HepG2 (cell line): ENCODE measurements around the gene FLACC1. TPM values are rescaled to one million over a fixed set of nuclear protein-coding genes. Genes with fewer than 3 reads are reported as not detected.

Experiments
- ATAC-seq: fragments of 200-7000 bp; cut with Tn5 transposase; 3 replicates; pipeline ENCODE4 v1.9.1; 2020; ENCODE audit warnings: mild to moderate bottlenecking, moderate library complexity
- BruUV-seq: library from RNA; stranded (reverse); fragments of 400-500 nt; replicated peaks from 2 replicates; lab custom pipeline; 2021; lab: Mats Ljungman, UMichigan
- CTCF ChIA-PET: fragments of 300-600 bp; formaldehyde crosslinking; extraction: SDS; loops from one replicate; lab custom pipeline; 2021; ENCODE audit warnings: low total read pairs, inconsistent platforms, low intra/inter-chr PET ratio; lab: Yijun Ruan, JAX
- POLR2A ChIA-PET: fragments of 350-600 bp; sonication (Branson Sonifier 250); formaldehyde crosslinking; loops from one replicate; lab custom pipeline; 2020; ENCODE audit warnings: antibody characterized with exemption, inconsistent platforms; lab: Yijun Ruan, JAX
- DNase-seq: peaks from one replicate; pipeline ENCODE4 v3.0.0-alpha.2; 2015; ENCODE audit warnings: low spot score
- FAIRE-seq: peaks from 3 replicates; lab custom pipeline; 2011; peaks lifted over from hg19 to GRCh38; lab: Jason Lieb, UNC
- H2AFZ ChIP-seq: one replicate; pipeline ENCODE4 v1.6.1; 2011; ENCODE audit warnings: low read length, inconsistent platforms
- H3K27ac ChIP-seq: fragments of 300-600 bp; 3 replicates; pipeline ENCODE4 v1.8.0; 2011; ENCODE audit warnings: mixed run types, mild to moderate bottlenecking, mixed read lengths, low read length, inconsistent platforms; ENCODE audit not compliant: insufficient read depth; ENCODE audit errors: extremely low read length
- H3K27me3 ChIP-seq, 2 experiments: fragments of 200-600 bp in 1 of 2; 2 replicates in 1 of 2; 3 replicates in 1 of 2; pipeline versions ENCODE4 v1.6.0 to v1.8.0; 2011; ENCODE audit warnings: low read length in 2 of 2, mild to moderate bottlenecking in 2 of 2, moderate library complexity in 2 of 2, inconsistent platforms in 1 of 2; ENCODE audit not compliant: insufficient read depth in 2 of 2, control insufficient read depth in 1 of 2
- H3K36me3 ChIP-seq, 2 experiments: fragments of 200-600 bp in 1 of 2; replicated peaks in 1 of 2; 2 replicates in 1 of 2; 3 replicates in 1 of 2; pipeline versions ENCODE4 v1.5.1 to v1.8.0; 2011; ENCODE audit warnings: low read length in 2 of 2, inconsistent platforms in 1 of 2; ENCODE audit not compliant: insufficient read depth in 2 of 2, control insufficient read depth in 1 of 2
- H3K4me1 ChIP-seq: 2 replicates; pipeline ENCODE4 v1.5.1; 2012; ENCODE audit warnings: low read length, inconsistent platforms; ENCODE audit not compliant: insufficient read depth
- H3K4me2 ChIP-seq: 2 replicates; pipeline ENCODE4 v1.6.0; 2011; ENCODE audit warnings: low read depth, low read length, inconsistent platforms
- H3K4me3 ChIP-seq, 3 experiments: fragments of 200-600 bp in 1 of 3; sonication (generic), shearing (Covaris generic) in 1 of 3; replicated peaks in 1 of 3; 2 replicates each; pipeline ENCODE4 v1.5.1; 2011 to 2016; ENCODE audit warnings: low read length in 3 of 3, inconsistent platforms in 2 of 3, low read depth in 2 of 3, mild to moderate bottlenecking in 2 of 3, control low read depth in 1 of 3, mixed read lengths in 1 of 3; ENCODE audit not compliant: insufficient read depth in 1 of 3
- H3K79me2 ChIP-seq: one replicate; pipeline ENCODE4 v1.6.1; 2011; ENCODE audit warnings: low read length, inconsistent platforms; ENCODE audit not compliant: insufficient read depth
- H3K9ac ChIP-seq: 2 replicates; pipeline ENCODE4 v1.6.0; 2011; ENCODE audit warnings: mild to moderate bottlenecking, low read depth, low read length, inconsistent platforms; ENCODE audit not compliant: insufficient read depth
- H3K9me3 ChIP-seq: 2 replicates; pipeline ENCODE4 v1.5.1; 2012; ENCODE audit warnings: mild to moderate bottlenecking, low read length
- H4K20me1 ChIP-seq: 2 replicates; pipeline ENCODE4 v1.6.0; 2011; ENCODE audit warnings: inconsistent platforms, mild to moderate bottlenecking, low read length, moderate library complexity; ENCODE audit not compliant: insufficient read depth
- ATF4 ChIP-seq, 2 experiments: fragments of 450-650 bp in 1 of 2; sonication (generic) in 1 of 2; formaldehyde crosslinking; IDR thresholded peaks; 2 replicates each; pipeline versions ENCODE4 v1.5.0 to v1.8.0; 2020 to 2022; ENCODE audit warnings: mild to moderate bottlenecking in 1 of 2, missing genetic modification reagents in 1 of 2
- FOSL2 ChIP-seq: sonication (generic); formaldehyde crosslinking; IDR thresholded peaks from 2 replicates; pipeline ENCODE4 v1.4.0; 2020; ENCODE audit warnings: missing genetic modification reagents
- HDAC2 ChIP-seq: sonication (generic); formaldehyde crosslinking; IDR thresholded peaks from 2 replicates; pipeline ENCODE4 v1.4.0; 2020; ENCODE audit warnings: missing genetic modification reagents
- HOMEZ ChIP-seq: IDR thresholded peaks from 2 replicates; pipeline ENCODE4 v1.6.1; 2016; ENCODE audit warnings: low read depth
- JUND ChIP-seq: sonication (generic); formaldehyde crosslinking; IDR thresholded peaks from 2 replicates; pipeline ENCODE4 v1.8.0; 2022; ENCODE audit warnings: mild to moderate bottlenecking, missing genetic modification reagents
- KIAA2018 ChIP-seq: sonication (generic); formaldehyde crosslinking; IDR thresholded peaks from 2 replicates; pipeline ENCODE4 v1.5.0; 2020; ENCODE audit warnings: mild to moderate bottlenecking, missing genetic modification reagents, borderline replicate concordance
- NR2C2 ChIP-seq: sonication (generic); formaldehyde crosslinking; IDR thresholded peaks from 2 replicates; pipeline ENCODE4 v1.4.0; 2020; ENCODE audit warnings: missing genetic modification reagents, mild to moderate bottlenecking, moderate library complexity, borderline replicate concordance
- RAD21 ChIP-seq: fragments of 450-650 bp; formaldehyde crosslinking; IDR thresholded peaks from 2 replicates; pipeline ENCODE4 v1.5.0; 2020; ENCODE audit warnings: mild to moderate bottlenecking
- ZNF460 ChIP-seq: sonication (generic); formaldehyde crosslinking; IDR thresholded peaks from 2 replicates; pipeline ENCODE4 v1.5.1; 2020; ENCODE audit warnings: missing genetic modification reagents, mild to moderate bottlenecking, borderline replicate concordance
- ZNF468 ChIP-seq: sonication (generic); formaldehyde crosslinking; IDR thresholded peaks from 2 replicates; pipeline ENCODE4 v1.8.0; 2022; ENCODE audit warnings: mild to moderate bottlenecking, moderate library complexity, missing genetic modification reagents
- ZNF770 ChIP-seq: sonication (generic); formaldehyde crosslinking; IDR thresholded peaks from 2 replicates; pipeline ENCODE4 v1.5.0; 2020; ENCODE audit warnings: mild to moderate bottlenecking, missing genetic modification reagents
- WGBS: methylation state at CpG from one replicate; pipeline ENCODE4 v1.1.6; 2017; ENCODE audit warnings: low lambda C conversion rate; 5-methylcytosine and 5-hydroxymethylcytosine counted together
- in situ Hi-C: cut with HindIII; loops from 2 replicates; pipeline ENCODE4 v1.10.0; 2017; ENCODE audit warnings: low pct_unique_long_range_greater_than_20kb; ENCODE audit not compliant: extremely low pct_ligation_motif_present
- intact Hi-C: fragments of 100-400 bp; cut with micrococcal nuclease; formaldehyde crosslinking; loops from one replicate; pipeline ENCODE4 v1.10.0; 2022; ENCODE audit not compliant: unreplicated experiment
- polyA plus RNA-seq, 8 experiments: library from polyadenylated mRNA; depleted of rRNA in 3 of 8; stranded (reverse) in 7 of 8; unstranded in 1 of 8; fragments of >200 nt; fragmentation: Illumina TruSeq in 4 of 8; extraction: Trizol in 4 of 8; gene quantifications; 2 replicates each; pipeline versions ENCODE4 v1.2.1 to v1.2.3, GENCODE V29; 2011 to 2016; ENCODE audit warnings: low read depth in 4 of 8, missing spikeins in 1 of 8, mixed read lengths in 1 of 8; ENCODE audit not compliant: insufficient read depth in 1 of 8
- total RNA-seq, 5 experiments: library from RNA; depleted of rRNA; stranded (reverse); fragments of >200 nt; fragmentation: Illumina TruSeq; extraction: Trizol; gene quantifications; 2 replicates each; pipeline ENCODE4 v1.2.3, GENCODE V29; 2016; ENCODE audit warnings: low read depth in 1 of 5

Gene FLACC1
- total and polyA plus RNA-seq, 2 of the 13 experiments (the other 11 are each of a cell fraction or from before 2014, with no cell fraction given), result 0.35 to 0.59 TPM

- Histone ChIP-seq H3K27me3 (no peaks in the 10 kb centered on the region), H4K20me1 (no peaks in the 10 kb centered on the region), H3K9ac (no peak overlapping the region), H2AFZ (no peak overlapping the region), H3K4me3 (no peak overlapping the region), H3K9me3 (no peaks in the 10 kb centered on the region), H3K36me3 (no peaks in the 10 kb centered on the region), H3K27ac (no peak overlapping the region), H3K79me2 (peaks cover 20% of the 10 kb centered on the region), H3K4me2 (no peak overlapping the region), H3K4me1 (peaks cover 47% of the 10 kb centered on the region)
- DNase-seq, result no peak
- POLR2A ChIA-PET, result interaction anchor here (3.2 kb wide), 1 partner anchor 23 kb away, joined by 19 read pairs; no protein-coding TSS in a partner anchor
- in situ Hi-C loops (no loop called here), intact Hi-C loops (no loop called here)
- TF ChIP-seq RAD21 (CRISPR knock-in tag) (no peak), FOSL2 (CRISPR knock-in tag) (no peak), ZNF770 (CRISPR knock-in tag) (0 out of 2 replicates have a peak, but pooled peaks have one; percentile 22), ZNF468 (CRISPR knock-in tag) (no peak), KIAA2018 (CRISPR knock-in tag) (no peak), HOMEZ (CRISPR knock-in tag) (no peak), ZNF460 (no peak), NR2C2 (CRISPR knock-in tag) (no peak), HDAC2 (CRISPR knock-in tag) (no peak), JUND (CRISPR knock-in tag) (no peak), ATF4 (CRISPR knock-in tag; IDR thresholded peaks at IDR 0.05) (peak in 1 of 2 experiments; percentile 77; a peak in 2 of 4 replicates)
- WGBS, result 95% methylated on average over 3 of the region's 3 CpGs
- FAIRE-seq, result no peak
- BruUV-seq, result no TSS peak
- CTCF ChIA-PET, result no interaction called here
- ATAC-seq, result no peak
Observed at GRCh38 chr2:201255408-201256033, 101.6 kb downstream of the FLACC1 start.
